HepG2 (cell line): Measurements from ENCODE around the gene FSCN2. TPM values are rescaled to one million over a fixed set of nuclear protein-coding genes. Genes with fewer than 3 reads are reported as not detected.

Source experiments
- ATF2 ChIP-seq: sonication (generic); formaldehyde crosslinking; IDR thresholded peaks from 2 replicates; pipeline ENCODE4 v1.4.0; 2020; ENCODE audit warnings: missing genetic modification reagents
- CTCF ChIP-seq: sonication (generic); formaldehyde crosslinking; IDR thresholded peaks from 2 replicates; pipeline ENCODE4 v1.5.0; 2020; ENCODE audit warnings: mild to moderate bottlenecking, missing genetic modification reagents, moderate library complexity
- FOXC1 ChIP-seq: sonication (generic); formaldehyde crosslinking; IDR thresholded peaks from 2 replicates; pipeline ENCODE4 v1.8.0; 2022; ENCODE audit warnings: mild to moderate bottlenecking, missing genetic modification reagents, borderline replicate concordance
- HDAC6 ChIP-seq: fragments of 200-600 bp; sonication (generic); IDR thresholded peaks from 2 replicates; pipeline ENCODE4 v1.7.0; 2017; ENCODE audit warnings: mild to moderate bottlenecking, antibody characterized with exemption, low read length, low read depth
- HMGA1 ChIP-seq: sonication (generic); formaldehyde crosslinking; conservative IDR thresholded peaks from 2 replicates; pipeline ENCODE4 v1.4.0; 2020; ENCODE audit warnings: missing genetic modification reagents
- HNF4A ChIP-seq: sonication (generic); formaldehyde crosslinking; IDR thresholded peaks from 2 replicates; pipeline ENCODE4 v1.4.0; 2020; ENCODE audit warnings: missing genetic modification reagents
- HNRNPLL ChIP-seq: fragments of 200-400 bp; formaldehyde crosslinking; IDR thresholded peaks from 2 replicates; pipeline ENCODE4 v1.6.1; 2017; ENCODE audit warnings: mild to moderate bottlenecking, low read depth, low read length; ENCODE audit not compliant: poor library complexity, severe bottlenecking
- HOXA3 ChIP-seq: sonication (generic); formaldehyde crosslinking; IDR thresholded peaks from 2 replicates; pipeline ENCODE4 v1.5.0; 2020; ENCODE audit warnings: missing genetic modification reagents
- MBNL3 ChIP-seq: fragments of 250-450 bp; sonication (Bioruptor Pico); conservative IDR thresholded peaks from 2 replicates; pipeline ENCODE4 v1.8.0; 2022; ENCODE audit warnings: mild to moderate bottlenecking, inconsistent platforms
- MED13 ChIP-seq: sonication (generic); formaldehyde crosslinking; IDR thresholded peaks from 2 replicates; pipeline ENCODE4 v1.5.0; 2020; ENCODE audit warnings: missing genetic modification reagents
- PAWR ChIP-seq: sonication (generic); formaldehyde crosslinking; IDR thresholded peaks from 2 replicates; pipeline ENCODE4 v1.4.0; 2020; ENCODE audit warnings: missing genetic modification reagents, mild to moderate bottlenecking, borderline replicate concordance
- PHF21A ChIP-seq: sonication (generic); formaldehyde crosslinking; IDR thresholded peaks from 2 replicates; pipeline ENCODE4 v1.5.0; 2020; ENCODE audit warnings: mild to moderate bottlenecking, missing genetic modification reagents
- SRY ChIP-seq: sonication (generic); formaldehyde crosslinking; IDR thresholded peaks from 2 replicates; pipeline ENCODE4 v1.8.0; 2022; ENCODE audit warnings: mild to moderate bottlenecking, missing genetic modification reagents
- STAT5B ChIP-seq: sonication (generic); formaldehyde crosslinking; IDR thresholded peaks from 2 replicates; pipeline ENCODE4 v1.4.0; 2020; ENCODE audit warnings: missing genetic modification reagents
- TRIM24 ChIP-seq: sonication (generic); formaldehyde crosslinking; IDR thresholded peaks from 2 replicates; pipeline ENCODE4 v1.8.0; 2022; ENCODE audit warnings: mild to moderate bottlenecking, missing genetic modification reagents
- U2AF2 ChIP-seq: fragments of 200-400 bp; formaldehyde crosslinking; IDR thresholded peaks from 2 replicates; pipeline ENCODE4 v1.6.1; 2017; ENCODE audit warnings: low read depth, mild to moderate bottlenecking, low read length
- ZBTB34 ChIP-seq: sonication (generic); formaldehyde crosslinking; IDR thresholded peaks from 2 replicates; pipeline ENCODE4 v1.8.0; 2022; ENCODE audit warnings: mild to moderate bottlenecking, missing genetic modification reagents
- ZFX ChIP-seq: sonication (generic); formaldehyde crosslinking; IDR thresholded peaks from 2 replicates; pipeline ENCODE4 v1.4.0; 2020; ENCODE audit warnings: mild to moderate bottlenecking, low read depth, missing genetic modification reagents, moderate library complexity
- ZFY ChIP-seq: sonication (generic); formaldehyde crosslinking; IDR thresholded peaks from 2 replicates; pipeline ENCODE4 v1.4.0; 2020; ENCODE audit warnings: missing genetic modification reagents
- ZNF670 ChIP-seq: sonication (generic); formaldehyde crosslinking; IDR thresholded peaks from 2 replicates; pipeline ENCODE4 v1.8.0; 2022; ENCODE audit warnings: mild to moderate bottlenecking, missing genetic modification reagents, borderline replicate concordance
- ZNF766 ChIP-seq: sonication (generic); formaldehyde crosslinking; IDR thresholded peaks from 2 replicates; pipeline ENCODE4 v1.5.0; 2020; ENCODE audit warnings: missing genetic modification reagents, borderline replicate concordance
- ZNF792 ChIP-seq: IDR thresholded peaks from 2 replicates; pipeline ENCODE4 v1.6.1; 2016
- ZNF891 ChIP-seq: sonication (generic); formaldehyde crosslinking; IDR thresholded peaks from 2 replicates; pipeline ENCODE4 v1.5.0; 2020; ENCODE audit warnings: mild to moderate bottlenecking, missing genetic modification reagents
- polyA plus RNA-seq, 8 experiments: library from polyadenylated mRNA; depleted of rRNA in 3 of 8; stranded (reverse) in 7 of 8; unstranded in 1 of 8; fragments of >200 nt; fragmentation: Illumina TruSeq in 4 of 8; extraction: Trizol in 4 of 8; gene quantifications; 2 replicates each; pipeline versions ENCODE4 v1.2.1 to v1.2.3, GENCODE V29; 2011 to 2016; ENCODE audit warnings: low read depth in 4 of 8, missing spikeins in 1 of 8, mixed read lengths in 1 of 8; ENCODE audit not compliant: insufficient read depth in 1 of 8
- total RNA-seq, 5 experiments: library from RNA; depleted of rRNA; stranded (reverse); fragments of >200 nt; fragmentation: Illumina TruSeq; extraction: Trizol; gene quantifications; 2 replicates each; pipeline ENCODE4 v1.2.3, GENCODE V29; 2016; ENCODE audit warnings: low read depth in 1 of 5
- TF ChIP-seq, protein P1 (sequence below): sonication (generic); IDR thresholded peaks from 2 replicates; pipeline ENCODE4 v1.6.1; 2016; ENCODE audit warnings: low read depth, borderline replicate concordance

Gene FSCN2
- total and polyA plus RNA-seq, 2 of the 13 experiments (the other 11 are each of a cell fraction or from before 2014, with no cell fraction given): 0.09 TPM; not detected in 1

- no peak for TF ChIP-seq CTCF (CRISPR knock-in tag)
- no peak for TF ChIP-seq SRY (CRISPR knock-in tag)
- no peak for TF ChIP-seq ZNF792
- no peak for TF ChIP-seq U2AF2
- peak; percentile 40; the same call in 1 of the 2 replicates for TF ChIP-seq ZFY (CRISPR knock-in tag)
- 0 out of 2 replicates have a peak, but pooled peaks have one; percentile 21 for TF ChIP-seq PHF21A (CRISPR knock-in tag)
- no peak for TF ChIP-seq HMGA1 (CRISPR knock-in tag)
- no peak for TF ChIP-seq HNRNPLL
- TF ChIP-seq HDAC6: no peak
- no peak for TF ChIP-seq STAT5B (CRISPR knock-in tag)
- TF ChIP-seq, protein P1, sequence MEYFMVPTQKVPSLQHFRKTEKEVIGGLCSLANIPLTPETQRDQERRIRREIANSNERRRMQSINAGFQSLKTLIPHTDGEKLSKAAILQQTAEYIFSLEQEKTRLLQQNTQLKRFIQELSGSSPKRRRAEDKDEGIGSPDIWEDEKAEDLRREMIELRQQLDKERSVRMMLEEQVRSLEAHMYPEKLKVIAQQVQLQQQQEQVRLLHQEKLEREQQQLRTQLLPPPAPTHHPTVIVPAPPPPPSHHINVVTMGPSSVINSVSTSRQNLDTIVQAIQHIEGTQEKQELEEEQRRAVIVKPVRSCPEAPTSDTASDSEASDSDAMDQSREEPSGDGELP: no peak
- TF ChIP-seq ZNF670 (CRISPR knock-in tag): no peak
- TF ChIP-seq TRIM24 (CRISPR knock-in tag): no peak
- TF ChIP-seq MED13 (CRISPR knock-in tag): no peak
- TF ChIP-seq ZBTB34 (CRISPR knock-in tag): no peak
- no peak for TF ChIP-seq ZNF891 (CRISPR knock-in tag)
- no peak for TF ChIP-seq PAWR (CRISPR knock-in tag)
- TF ChIP-seq HOXA3: peak; percentile 27; the same call in 1 of the 2 replicates
- TF ChIP-seq ZFX: peak; percentile 27; the same call in 1 of the 2 replicates
- TF ChIP-seq MBNL3 (CRISPR knock-in tag): no peak
- TF ChIP-seq ZNF766 (CRISPR knock-in tag): no peak
- 0 out of 2 replicates have a peak, but pooled peaks have one; percentile 26 for TF ChIP-seq FOXC1 (CRISPR knock-in tag)
- TF ChIP-seq ATF2: no peak
- no peak for TF ChIP-seq HNF4A
Measured at GRCh38 chr17:81489012-81489997, 38.9 kb upstream of the FSCN2 start (continued).
